Activated CD4-positive, alpha-beta T cell treated with anti-CD3 and anti-CD28 coated beads, Interleukin-2, amount 50 U/mL, for 4 hours (primary cell): ENCODE data around the gene CCDC59.
A peak's percentile ranks its signal among the peaks of the same experiment; 100 is the strongest.
"Not testable (repeated sequence)": the region's sequence is repeated elsewhere in the genome, so short reads cannot be mapped to it uniquely, and the experiment has no call there.

Experiments used
- DNase-seq, 2 experiments: peaks; one replicate each; pipeline ENCODE4 v3.0.0-alpha.2; 2020

CCDC59 gene

GRCh38 chr12:82358200-82359114, at the start of gene CCDC59, which contains the start of gene METTL25:
CCDC59 (minus strand) TSS chr12:82358387; CDS start chr12:82358376, 11 bp downstream.
METTL25 (plus strand) TSS chr12:82358529; CDS start chr12:82358566, 37 bp downstream.
- DNase-seq = peak; percentile 96 to 98

- DNase-seq = no peak
These were observed 49.3 kb upstream of the CCDC59 start for GRCh38 chr12:82407481-82407880.

GRCh38 chr12:82406651-82407050, 48.5 kb upstream of the CCDC59 start:
- DNase-seq = no peak

GRCh38 chr12:82400819-82401218, 42.6 kb upstream of the CCDC59 start:
- no peak for DNase-seq

GRCh38 chr12:82398879-82399278, 40.7 kb upstream of the CCDC59 start:
- DNase-seq = no peak

GRCh38 chr12:82383930-82384552, 25.9 kb upstream of the CCDC59 start:
- DNase-seq = no peak

GRCh38 chr12:82378997-82379396, 20.8 kb upstream of the CCDC59 start:
- no peak for DNase-seq

- no peak for DNase-seq
These were observed 17.0 kb upstream of the CCDC59 start for GRCh38 chr12:82375201-82375600.

GRCh38 chr12:82366197-82366596, 8.0 kb upstream of the CCDC59 start:
- no peak for DNase-seq

- no peak for DNase-seq
These were observed 5.8 kb upstream of the CCDC59 start for GRCh38 chr12:82363990-82364389.

GRCh38 chr12:82361461-82361915, 3.3 kb upstream of the CCDC59 start:
- no peak for DNase-seq

GRCh38 chr12:82360834-82361233, 2.6 kb upstream of the CCDC59 start:
- not testable (repeated sequence) for DNase-seq

GRCh38 chr12:82359115-82359478, 910 bp upstream of the CCDC59 start:
- DNase-seq = no peak

- DNase-seq = no peak
These were observed 365 bp downstream of the CCDC59 start for GRCh38 chr12:82357845-82358199.

- no peak for DNase-seq
These were observed 847 bp downstream of the CCDC59 start for GRCh38 chr12:82357340-82357739.

GRCh38 chr12:82351390-82351789, 6.8 kb downstream of the CCDC59 start:
- DNase-seq = no peak

GRCh38 chr12:82350161-82350560, 8.0 kb downstream of the CCDC59 start:
- DNase-seq = no peak

GRCh38 chr12:82329508-82329907, 28.7 kb downstream of the CCDC59 start:
- no peak for DNase-seq

GRCh38 chr12:82327861-82328260, 30.3 kb downstream of the CCDC59 start:
- DNase-seq = no peak

GRCh38 chr12:82326905-82327503, 31.2 kb downstream of the CCDC59 start:
- DNase-seq = no peak

GRCh38 chr12:82325540-82326336, 32.4 kb downstream of the CCDC59 start:
- no peak for DNase-seq

- no peak for DNase-seq
These were observed 38.9 kb downstream of the CCDC59 start for GRCh38 chr12:82319276-82319675.

GRCh38 chr12:82314406-82314892, 43.7 kb downstream of the CCDC59 start:
- DNase-seq = no peak
